NCI-H2171 (cell line): ENCODE data around the gene NCKAP5.

Experiments
- DNase-seq: peaks from one replicate; lab custom pipeline; 2025; lab: John Stamatoyannopoulos, UW

Gene NCKAP5

GRCh38 chr2:133146893-133147292 lies 421.4 kb downstream of the NCKAP5 start:
- no peak for DNase-seq

GRCh38 chr2:133143645-133144044 lies 424.6 kb downstream of the NCKAP5 start:
- no peak for DNase-seq

- DNase-seq, result no peak
Observed at GRCh38 chr2:133142087-133142486, 426.2 kb downstream of the NCKAP5 start.

- no peak for DNase-seq
Observed at GRCh38 chr2:133140620-133141019, 427.6 kb downstream of the NCKAP5 start.

GRCh38 chr2:133139847-133140533 lies 428.3 kb downstream of the NCKAP5 start:
- DNase-seq, result no peak

GRCh38 chr2:133138693-133139092 lies 429.6 kb downstream of the NCKAP5 start:
- no peak for DNase-seq

GRCh38 chr2:133135035-133135654 lies 433.1 kb downstream of the NCKAP5 start:
- no peak for DNase-seq

GRCh38 chr2:133130548-133131246 lies 437.6 kb downstream of the NCKAP5 start:
- DNase-seq, result no peak

- no peak for DNase-seq
Observed at GRCh38 chr2:133124446-133124845, 443.8 kb downstream of the NCKAP5 start.

- DNase-seq, result no peak
Observed at GRCh38 chr2:133123904-133124303, 444.4 kb downstream of the NCKAP5 start.

- no peak for DNase-seq
Observed at GRCh38 chr2:133123393-133123792, 444.9 kb downstream of the NCKAP5 start.

GRCh38 chr2:133122529-133122928 lies 445.7 kb downstream of the NCKAP5 start:
- no peak for DNase-seq

- DNase-seq, result no peak
Observed at GRCh38 chr2:133120310-133120709, 448.0 kb downstream of the NCKAP5 start.

GRCh38 chr2:133110201-133110600 lies 458.1 kb downstream of the NCKAP5 start:
- no peak for DNase-seq

- no peak for DNase-seq
Observed at GRCh38 chr2:133109772-133110171, 458.5 kb downstream of the NCKAP5 start.

- no peak for DNase-seq
Observed at GRCh38 chr2:133107058-133107815, 461.0 kb downstream of the NCKAP5 start.

- DNase-seq, result no peak
Observed at GRCh38 chr2:133104871-133105270, 463.4 kb downstream of the NCKAP5 start.

GRCh38 chr2:133098787-133099186 lies 469.5 kb downstream of the NCKAP5 start:
- DNase-seq, result no peak

GRCh38 chr2:133097666-133098065 lies 470.6 kb downstream of the NCKAP5 start:
- no peak for DNase-seq

GRCh38 chr2:133092571-133092970 lies 475.7 kb downstream of the NCKAP5 start:
- DNase-seq, result no peak

- DNase-seq, result no peak
Observed at GRCh38 chr2:133090358-133090757, 477.9 kb downstream of the NCKAP5 start.

GRCh38 chr2:133086176-133086575 lies 482.1 kb downstream of the NCKAP5 start:
- no peak for DNase-seq

GRCh38 chr2:133085646-133086045 lies 482.6 kb downstream of the NCKAP5 start:
- DNase-seq, result no peak
